HG02885 (cell line): ENCODE results near the gene C6orf62.
"Not testable (repeated sequence)": the region's sequence is repeated elsewhere in the genome, so short reads cannot be mapped to it uniquely, and the experiment has no call there.

Experiments
- ATAC-seq: cut with Tn5 transposase; IDR thresholded peaks from one replicate; pipeline ENCODE4 v1.9.1; 2021; ENCODE audit warnings: mild to moderate bottlenecking; ENCODE audit not compliant: unreplicated experiment, poor library complexity

C6orf62 gene

GRCh38 chr6:24719125-24719971 lies at the start of gene C6orf62:
Gene C6orf62 (minus strand): TSS chr6:24719154. CDS start chr6:24718668, 486 bp downstream.
- peak; percentile 15 for ATAC-seq

GRCh38 chr6:24768361-24768760 lies 49.4 kb upstream of the C6orf62 start:
- no peak for ATAC-seq

- peak; percentile 56 for ATAC-seq
Observed at GRCh38 chr6:24766680-24767462, 47.9 kb upstream of the C6orf62 start.

- ATAC-seq = not testable (repeated sequence)
Observed at GRCh38 chr6:24765968-24766367, 47.0 kb upstream of the C6orf62 start.

GRCh38 chr6:24764833-24765828 lies 46.2 kb upstream of the C6orf62 start:
- not testable (repeated sequence) for ATAC-seq

GRCh38 chr6:24763578-24763977 lies 44.6 kb upstream of the C6orf62 start:
- ATAC-seq = no peak

- ATAC-seq = peak; percentile 39
Observed at GRCh38 chr6:24761851-24762250, 42.9 kb upstream of the C6orf62 start.

GRCh38 chr6:24761193-24761835 lies 42.4 kb upstream of the C6orf62 start:
- peak; percentile 46 for ATAC-seq

- ATAC-seq = no peak
Observed at GRCh38 chr6:24760210-24760609, 41.3 kb upstream of the C6orf62 start.

GRCh38 chr6:24759718-24760117 lies 40.8 kb upstream of the C6orf62 start:
- ATAC-seq = no peak

- no peak for ATAC-seq
Observed at GRCh38 chr6:24757611-24758010, 38.7 kb upstream of the C6orf62 start.

GRCh38 chr6:24755279-24755678 lies 36.3 kb upstream of the C6orf62 start:
- no peak for ATAC-seq

GRCh38 chr6:24754378-24754777 lies 35.4 kb upstream of the C6orf62 start:
- ATAC-seq = not testable (repeated sequence)

GRCh38 chr6:24753545-24753944 lies 34.6 kb upstream of the C6orf62 start:
- ATAC-seq = no peak

GRCh38 chr6:24752917-24753492 lies 34.1 kb upstream of the C6orf62 start:
- no peak for ATAC-seq

- no peak for ATAC-seq
Observed at GRCh38 chr6:24752503-24752902, 33.5 kb upstream of the C6orf62 start.

GRCh38 chr6:24750878-24751277 lies 31.9 kb upstream of the C6orf62 start:
- ATAC-seq = not testable (repeated sequence)

- no peak for ATAC-seq
Observed at GRCh38 chr6:24749297-24749696, 30.3 kb upstream of the C6orf62 start.

- no peak for ATAC-seq
Observed at GRCh38 chr6:24744911-24745310, 26.0 kb upstream of the C6orf62 start.
